NCI-H510A (cell line): ENCODE measurements around the gene IGSF10.

Experiments
- DNase-seq: peaks from one replicate; lab custom pipeline; 2025; lab: John Stamatoyannopoulos, UW

The IGSF10 gene

GRCh38 chr3:151419806-151420205, 41.1 kb downstream of the IGSF10 start:
- no peak for DNase-seq

DNA sequence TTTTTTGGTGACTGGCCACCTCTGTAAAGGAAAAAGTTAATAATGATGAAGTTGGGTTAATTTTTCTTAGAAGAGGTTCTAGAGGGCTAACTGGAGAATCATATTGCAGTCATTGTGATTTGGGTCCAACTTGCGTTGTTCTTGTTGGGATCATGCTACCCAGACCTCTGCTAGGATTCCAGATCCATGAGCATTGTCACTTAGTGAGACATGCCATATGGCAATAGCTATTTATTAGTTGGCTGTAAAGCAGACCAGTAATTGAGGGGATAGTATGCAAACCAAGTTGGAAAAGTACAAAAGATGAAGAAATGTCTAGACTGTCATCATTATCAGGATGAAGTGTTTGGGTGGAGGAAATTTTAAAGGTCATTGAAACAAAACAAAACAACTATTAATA, 45.6 kb downstream of the IGSF10 start:
- DNase-seq = no peak

GRCh38 chr3:151412989-151413388, 47.9 kb downstream of the IGSF10 start:
- DNase-seq = no peak
